A549 treated with AZD9567 at 1 μM for 4 hours (cell line): ENCODE data around the gene SPI1. TPM values are rescaled to one million over a fixed set of nuclear protein-coding genes. Genes with fewer than 3 reads are reported as not detected.

Experiments used
- total RNA-seq: library from RNA; stranded (reverse); fragments of 200-300 nt; extraction: Qiagen RNA extraction; gene quantifications from 5 replicates; pipeline ENCODE4 v1.2.3, GENCODE V29; 2022; ENCODE audit not compliant: insufficient read depth

Gene SPI1
- 0.09 to 0.13 TPM (median 0.11 TPM) in 3 of 5 replicates, not detected in the others for total RNA-seq

GRCh38 chr11:47378010-47378835, at the start of gene SPI1:
Gene SPI1, minus strand, starts transcription at chr11:47378547. Its CDS starts 194 bp downstream, at chr11:47378353.

GRCh38 chr11:47426062-47426956, 48.0 kb upstream of the SPI1 start, which contains the start of gene PSMC3:
Gene PSMC3, minus strand, starts transcription at chr11:47426439. Its CDS starts 160 bp downstream, at chr11:47426279.

DNA sequence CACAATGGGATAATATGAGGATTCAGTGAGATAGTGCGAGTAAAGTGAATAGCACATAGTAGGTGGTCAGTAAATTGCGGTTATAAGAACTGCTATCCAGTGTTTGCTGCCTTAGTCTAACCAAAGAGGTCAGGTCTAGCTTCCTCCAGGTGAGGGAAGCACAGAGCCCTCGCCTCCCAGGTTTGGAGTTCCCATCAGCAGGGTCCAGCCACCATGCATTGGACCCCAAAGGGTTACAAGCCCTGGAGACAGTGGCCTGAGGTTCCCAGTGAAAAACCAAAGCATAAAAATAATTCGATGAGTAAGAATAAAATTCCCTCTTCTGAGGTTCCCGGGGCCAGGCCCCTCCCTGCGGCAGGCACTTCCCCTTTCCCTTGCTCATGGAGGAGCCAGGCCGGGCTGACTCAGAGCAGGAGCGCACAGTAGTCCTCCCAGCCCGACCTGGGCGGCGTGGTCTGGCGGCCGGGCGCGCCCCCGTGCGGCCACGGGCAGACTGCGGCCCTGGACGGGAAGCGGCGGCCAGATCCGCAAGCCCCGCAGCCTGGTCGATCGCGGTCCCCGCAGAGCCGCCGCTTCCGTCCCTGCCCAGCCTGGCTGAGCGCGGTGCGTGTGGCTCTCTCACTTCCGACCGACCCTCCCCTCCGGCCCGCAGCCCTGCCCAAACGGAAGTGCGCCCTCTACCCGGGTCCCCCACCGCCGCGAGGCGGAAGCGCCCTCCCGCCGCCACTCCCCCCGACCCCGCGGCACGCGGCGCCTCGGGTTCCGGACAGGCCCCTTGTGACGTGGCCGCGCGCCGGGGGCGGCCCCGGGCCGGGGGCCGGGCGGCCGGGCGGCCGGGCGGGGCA, 29.6 kb upstream of the SPI1 start, which contains the start of gene SLC39A13:
Gene SLC39A13 (plus strand): TSS at position 845 of the 845 bp plus-strand sequence. CDS start 1,505 bp downstream, outside the sequence.

GRCh38 chr11:47352556-47352955, 25.8 kb downstream of the SPI1 start, which contains the start of gene MYBPC3:
Gene MYBPC3, minus strand, starts transcription at chr11:47352702. Its CDS starts 55 bp downstream, at chr11:47352647.

Other genes with a start within 250 kb of the SPI1 start
- 27.8 to 42.9 TPM (median 29.6 TPM) in 5 replicates for gene ARFGAP2, start 201.7 kb downstream of the SPI1 start, total RNA-seq
- 17.6 to 27.9 TPM (median 24.1 TPM) in 5 replicates for gene PACSIN3, start 192.1 kb downstream of the SPI1 start, total RNA-seq
- gene DDB2, start 163.6 kb downstream of the SPI1 start, total RNA-seq = 73.7 to 86.2 TPM (median 76.6 TPM) in 5 replicates
- 22.3 to 23.0 TPM (median 22.9 TPM) in 5 replicates for gene ACP2, start 129.7 kb downstream of the SPI1 start, total RNA-seq
- 6.5 to 12.5 TPM (median 11.3 TPM) in 5 replicates for gene NR1H3, start 120.6 kb downstream of the SPI1 start, total RNA-seq
- 19.1 to 23.8 TPM (median 22.4 TPM) in 5 replicates for gene MADD, start 108.4 kb downstream of the SPI1 start, total RNA-seq
- gene MYBPC3, start 25.8 kb downstream of the SPI1 start, total RNA-seq = 0.05 to 0.09 TPM (median 0.05 TPM) in 4 of 5 replicates, not detected in the other
- gene SLC39A13, start 30.0 kb upstream of the SPI1 start, total RNA-seq = 41.7 to 59.2 TPM (median 54.4 TPM) in 5 replicates
- gene PSMC3, start 47.9 kb upstream of the SPI1 start, total RNA-seq = 178 to 312 TPM (median 192 TPM) in 5 replicates
- 0.11 to 0.45 TPM (median 0.26 TPM) in 4 of 5 replicates, not detected in the other for gene RAPSN, start 70.6 kb upstream of the SPI1 start, total RNA-seq
- 46.1 to 70.6 TPM (median 47.7 TPM) in 5 replicates for gene CELF1, start 174.6 kb upstream of the SPI1 start, total RNA-seq
- 49.8 to 82.8 TPM (median 75.8 TPM) in 5 replicates for gene PTPMT1, start 187.1 kb upstream of the SPI1 start, total RNA-seq
- 16.1 to 22.1 TPM (median 16.2 TPM) in 5 replicates for gene KBTBD4, start 200.4 kb upstream of the SPI1 start, total RNA-seq
- gene NDUFS3, start 200.5 kb upstream of the SPI1 start, total RNA-seq = 114 to 141 TPM (median 141 TPM) in 5 replicates
- gene FAM180B, start 208.1 kb upstream of the SPI1 start, total RNA-seq = 0.06 TPM in 2 of 5 replicates, not detected in the others
- gene C1QTNF4, start 215.9 kb upstream of the SPI1 start, total RNA-seq = 0.07 to 0.19 TPM (median 0.08 TPM) in 3 of 5 replicates, not detected in the others